Keratinocyte (primary cell): ENCODE measurements around the gene ZNF674. TPM values are rescaled to one million over a fixed set of nuclear protein-coding genes. Genes with fewer than 3 reads are reported as not detected.

ENCODE experiments used
- DNase-seq: peaks from one replicate; pipeline ENCODE4 v3.0.0-alpha.2; 2011; ENCODE audit warnings: low read depth, missing footprints, low spot score
- FAIRE-seq: peaks from 2 replicates; lab custom pipeline; 2011; peaks lifted over from hg19 to GRCh38; lab: Jason Lieb, UNC
- H2AFZ ChIP-seq: 2 replicates; pipeline ENCODE4 v1.6.0; 2012; ENCODE audit warnings: low read length, control low read depth, inconsistent platforms; ENCODE audit not compliant: control insufficient read depth
- H3K27ac ChIP-seq: 2 replicates; pipeline ENCODE4 v1.5.1; 2011; ENCODE audit warnings: low read length; ENCODE audit not compliant: control insufficient read depth, insufficient read depth
- H3K27me3 ChIP-seq: 3 replicates; pipeline ENCODE4 v1.6.0; 2011; ENCODE audit warnings: low read length; ENCODE audit not compliant: control insufficient read depth, insufficient read depth; ENCODE audit errors: extremely low read depth
- H3K36me3 ChIP-seq, 2 experiments: 2 replicates in 1 of 2; 3 replicates in 1 of 2; pipeline ENCODE4 v1.5.1; 2011; ENCODE audit warnings: low read length in 2 of 2, mild to moderate bottlenecking in 1 of 2; ENCODE audit not compliant: control insufficient read depth in 2 of 2, insufficient read depth in 2 of 2; ENCODE audit errors: extremely low read depth in 1 of 2
- H3K4me1 ChIP-seq: 3 replicates; pipeline ENCODE4 v1.5.1; 2011; ENCODE audit warnings: low read length; ENCODE audit not compliant: control insufficient read depth, insufficient read depth; ENCODE audit errors: extremely low read depth
- H3K4me2 ChIP-seq: 3 replicates; pipeline ENCODE4 v1.6.0; 2011; ENCODE audit warnings: low read depth, low read length; ENCODE audit not compliant: control insufficient read depth, insufficient read depth; ENCODE audit errors: extremely low read depth
- H3K4me3 ChIP-seq, 3 experiments: fragments of 200-600 bp in 1 of 3; sonication (generic) in 1 of 3; 2 replicates in 2 of 3; 3 replicates in 1 of 3; pipeline ENCODE4 v1.5.1; 2011 to 2016; ENCODE audit warnings: low read length in 3 of 3, mild to moderate bottlenecking in 3 of 3, control low read depth in 2 of 3, inconsistent platforms in 1 of 3, low read depth in 1 of 3, mixed read lengths in 1 of 3, mixed run types in 1 of 3, moderate library complexity in 1 of 3; ENCODE audit not compliant: control insufficient read depth in 2 of 3, insufficient read depth in 2 of 3; ENCODE audit errors: extremely low read depth in 1 of 3
- H3K79me2 ChIP-seq: 2 replicates; pipeline ENCODE4 v1.6.0; 2012; ENCODE audit warnings: low read length; ENCODE audit not compliant: control insufficient read depth, insufficient read depth
- H3K9ac ChIP-seq: 3 replicates; pipeline ENCODE4 v1.6.0; 2011; ENCODE audit warnings: low read length; ENCODE audit not compliant: control insufficient read depth, insufficient read depth; ENCODE audit errors: extremely low read depth
- H3K9me1 ChIP-seq: 3 replicates; pipeline ENCODE4 v1.6.0; 2011; ENCODE audit warnings: low read length; ENCODE audit not compliant: control insufficient read depth, insufficient read depth; ENCODE audit errors: extremely low read depth
- H3K9me3 ChIP-seq: 2 replicates; pipeline ENCODE4 v1.5.1; 2012; ENCODE audit warnings: low read depth, low read length; ENCODE audit not compliant: control insufficient read depth
- H4K20me1 ChIP-seq: 3 replicates; pipeline ENCODE4 v1.6.0; 2011; ENCODE audit warnings: low read length; ENCODE audit not compliant: control insufficient read depth, insufficient read depth; ENCODE audit errors: extremely low read depth
- CTCF ChIP-seq, 3 experiments: IDR thresholded peaks in 1 of 3; conservative IDR thresholded peaks in 1 of 3; optimal IDR thresholded peaks in 1 of 3; 2 replicates in 2 of 3; 3 replicates in 1 of 3; pipeline versions ENCODE3 to v1.5.1; 2011; ENCODE audit warnings: low read length in 3 of 3, mild to moderate bottlenecking in 3 of 3, moderate library complexity in 2 of 3, control low read depth in 1 of 3, inconsistent platforms in 1 of 3; ENCODE audit not compliant: insufficient read depth in 2 of 3; ENCODE audit errors: extremely low read depth in 1 of 3
- EZH2 ChIP-seq: IDR thresholded peaks from one replicate; pipeline ENCODE4 v1.6.1; 2012; ENCODE audit warnings: inconsistent platforms, mild to moderate bottlenecking, low read length, moderate library complexity
- dilution Hi-C: fragments of 300-500 bp; cut with MboI; formaldehyde crosslinking; loops from one replicate; pipeline ENCODE4 v1.7.0; 2020; ENCODE audit warnings: low sequenced_read_pairs; ENCODE audit not compliant: extremely low pct_ligation_motif_present
- polyA plus RNA-seq, 5 experiments: library from polyadenylated mRNA; depleted of rRNA in 3 of 5; stranded (reverse) in 3 of 5; stranded (forward) in 1 of 5; unstranded in 1 of 5; fragments of >200 nt; gene quantifications; 1 replicate in 1 of 5; 2 replicates in 3 of 5; 3 replicates in 1 of 5; pipeline versions ENCODE4 v1.2.1 to v1.2.3, GENCODE V29; 2011 to 2012; ENCODE audit warnings: missing spikeins in 2 of 5, low read depth in 1 of 5, low replicate concordance in 1 of 5
- small RNA-seq, 3 experiments: library from RNA; depleted of rRNA; stranded (forward); fragments of <200 nt; gene quantifications; one replicate each; pipeline ENCODE3, GENCODE V24; 2012; ENCODE audit warnings: low read depth in 3 of 3, low replicate concordance in 1 of 3; ENCODE audit not compliant: insufficient read length in 3 of 3

ZNF674 gene
- polyA plus RNA-seq, 1 donor (not counting 4 experiments of a cell fraction or from before 2014, with no cell fraction given) = 2.1 TPM

- dilution Hi-C loops = no loop called here
- Histone ChIP-seq H3K27me3 (no peaks in the 10 kb centered on the region), H3K4me3 (no peak overlapping the region), H2AFZ (no peak overlapping the region), H3K27ac (no peak overlapping the region), H3K9ac (no peak overlapping the region), H3K9me1 (no peaks in the 10 kb centered on the region), H3K79me2 (no peaks in the 10 kb centered on the region), H3K4me1 (no peaks in the 10 kb centered on the region), H4K20me1 (no peaks in the 10 kb centered on the region), H3K4me2 (no peak overlapping the region), H3K36me3 (no peaks in the 10 kb centered on the region), H3K9me3 (no peaks in the 10 kb centered on the region)
- FAIRE-seq (no peak), DNase-seq (no peak)
- no peak for TF ChIP-seq CTCF (optimal IDR thresholded peaks at IDR 0.05 in 1 of 3, IDR thresholded peaks at IDR 0.05 in 1 of 3, conservative IDR thresholded peaks at IDR 0.05 in 1 of 3; ENCODE audit: extremely low read depth in 1 of 3, insufficient read depth in 2 of 3, low read length in 3 of 3)
- no peak for TF ChIP-seq EZH2
Observed at GRCh38 chrX:46459603-46460002, 85.6 kb downstream of the ZNF674 start.

GRCh38 chrX:46456125-46456922, 88.9 kb downstream of the ZNF674 start:
- no peak overlapping the region for H3K27ac ChIP-seq
- no peaks in the 10 kb centered on the region for H3K9me3 ChIP-seq
- H3K4me2 ChIP-seq = no peak overlapping the region
- TF ChIP-seq CTCF (optimal IDR thresholded peaks at IDR 0.05 in 1 of 3, IDR thresholded peaks at IDR 0.05 in 1 of 3, conservative IDR thresholded peaks at IDR 0.05 in 1 of 3; ENCODE audit: extremely low read depth in 1 of 3, insufficient read depth in 2 of 3, low read length in 3 of 3) = no peak
- H3K9me1 ChIP-seq = no peaks in the 10 kb centered on the region
- FAIRE-seq (no peak), DNase-seq (no peak)
- H3K4me3 ChIP-seq = no peak overlapping the region
- dilution Hi-C loops = no loop called here
- H2AFZ ChIP-seq = no peak overlapping the region
- no peaks in the 10 kb centered on the region for H3K27me3 ChIP-seq
- no peaks in the 10 kb centered on the region for H3K36me3 ChIP-seq
- no peaks in the 10 kb centered on the region for H3K79me2 ChIP-seq
- H4K20me1 ChIP-seq = no peaks in the 10 kb centered on the region
- no peaks in the 10 kb centered on the region for H3K4me1 ChIP-seq
- H3K9ac ChIP-seq = no peak overlapping the region

Small RNA genes within 50 kb of the gene (small RNA-seq; reads per million reads assigned to genes)
- gene RF00017 (0 reads per million in 3 experiments), gene RNU6-50P (0 reads per million in 3 experiments)

Other genes with a start within 250 kb of the ZNF674 start
- 0.26 to 0.39 TPM (median 0.27 TPM) in 3 replicates for gene CHST7, start 28.3 kb upstream of the ZNF674 start, polyA plus RNA-seq
- gene SLC9A7, start 213.7 kb upstream of the ZNF674 start, polyA plus RNA-seq = 8.1 to 11.0 TPM (median 10.1 TPM) in 3 replicates